DMS153 treated with DMSO at 0.1 percent for 48 hours (cell line): ENCODE results near the gene RNASEH2A.

Experiments used
- DNase-seq: peaks from one replicate; lab custom pipeline; 2025; ENCODE audit not compliant: unreplicated experiment; lab: John Stamatoyannopoulos, UW

The RNASEH2A gene

DNA sequence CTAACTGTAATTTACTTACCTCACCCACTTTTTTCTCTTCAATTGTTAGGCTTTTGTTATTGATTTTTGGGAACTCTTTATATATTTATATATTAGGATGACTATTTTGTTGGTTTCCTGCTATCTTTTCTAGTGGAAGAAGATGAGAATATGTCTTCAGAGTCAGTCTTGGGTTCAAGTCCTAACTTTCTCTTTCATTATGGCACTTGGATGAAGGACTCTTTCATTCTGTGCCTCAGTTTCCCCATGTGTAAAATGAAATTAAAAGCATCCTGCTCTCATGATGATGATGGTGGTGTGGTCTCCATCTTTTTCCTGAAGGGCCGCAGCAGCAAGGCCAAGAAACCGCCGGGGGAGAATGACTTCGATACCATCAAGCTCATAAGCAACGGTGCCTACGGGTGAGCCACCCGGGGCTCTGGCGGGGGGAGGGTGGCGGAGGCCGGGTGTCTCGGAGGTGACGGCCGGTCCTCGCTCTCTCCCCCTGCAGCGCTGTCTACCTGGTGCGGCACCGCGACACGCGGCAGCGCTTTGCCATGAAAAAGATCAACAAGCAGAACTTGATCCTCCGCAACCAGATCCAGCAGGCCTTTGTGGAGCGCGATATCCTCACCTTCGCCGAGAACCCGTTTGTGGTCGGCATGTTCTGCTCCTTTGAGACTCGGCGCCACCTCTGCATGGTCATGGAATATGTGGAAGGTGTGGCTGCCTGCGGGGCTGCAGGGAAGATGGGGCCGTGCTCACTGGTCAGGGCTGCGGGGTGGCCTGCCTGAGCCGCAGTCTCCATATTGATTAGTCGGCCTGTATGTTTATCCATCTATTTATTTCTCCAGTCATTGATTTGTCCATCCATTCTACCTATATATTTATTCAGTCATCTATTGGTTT is 51.9 kb downstream of the RNASEH2A start:
- no peak for DNase-seq

DNA sequence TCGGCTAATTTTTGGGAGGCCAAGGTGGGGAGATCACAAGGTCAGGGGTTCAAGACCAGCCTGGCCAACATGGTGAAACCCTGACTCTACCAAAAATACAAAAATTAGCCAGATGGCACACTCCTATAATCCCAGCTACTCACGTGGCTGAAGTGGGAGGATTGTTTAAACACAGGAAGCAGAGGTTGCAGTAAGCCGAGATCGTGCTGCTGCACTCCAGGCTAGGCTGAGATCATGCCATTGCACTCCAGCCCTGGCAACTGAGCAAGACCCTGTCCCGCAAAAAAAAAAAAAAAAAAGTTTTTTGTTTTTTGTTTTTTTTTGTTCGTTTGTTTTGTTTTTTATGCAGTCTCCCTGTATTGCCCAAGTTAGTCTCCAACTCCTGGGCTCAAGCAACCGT is 53.2 kb downstream of the RNASEH2A start:
- no peak for DNase-seq
